ENCODE data around the gene VIT.

VIT gene

GRCh38 chr2:36750101-36750500, 53.6 kb downstream of the VIT start:
- no peak for TF ChIP-seq CTCF (IDR thresholded peaks at IDR 0.05; ENCODE audit: low read depth, low read length)

GRCh38 chr2:36753706-36754221, 57.3 kb downstream of the VIT start:
- no peak for DNase-seq (ENCODE audit: low read depth in 2 of 2)
- no peak for TF ChIP-seq CTCF (IDR thresholded peaks at IDR 0.05; ENCODE audit: low read depth, low read length)
- H3K4me3 ChIP-seq (replicated peaks in 1 of 2; ENCODE audit: low read depth in 2 of 2, low read length in 2 of 2): no peak overlapping the region

More at GRCh38 chr2:36750101-36750500, 53.6 kb downstream of the VIT start:
- no peak for DNase-seq (ENCODE audit: low read depth in 2 of 2)
- no peak overlapping the region for H3K4me3 ChIP-seq (replicated peaks in 1 of 2; ENCODE audit: low read depth in 2 of 2, low read length in 2 of 2)

GRCh38 chr2:36754578-36754977, 58.1 kb downstream of the VIT start:
- H3K4me3 ChIP-seq (replicated peaks in 1 of 2; ENCODE audit: low read depth in 2 of 2, low read length in 2 of 2): no peak overlapping the region
- no peak for TF ChIP-seq CTCF (IDR thresholded peaks at IDR 0.05; ENCODE audit: low read depth, low read length)
- no peak for DNase-seq (ENCODE audit: low read depth in 2 of 2)

- H3K4me3 ChIP-seq (replicated peaks in 1 of 2; ENCODE audit: low read depth in 2 of 2, low read length in 2 of 2): no peak overlapping the region
- DNase-seq (ENCODE audit: low read depth in 2 of 2): no peak
- TF ChIP-seq CTCF (IDR thresholded peaks at IDR 0.05; ENCODE audit: low read depth, low read length): no peak
Observed at GRCh38 chr2:36756438-36756837, 59.9 kb downstream of the VIT start.

GRCh38 chr2:36762764-36763490, 66.4 kb downstream of the VIT start:
- no peak for TF ChIP-seq CTCF (IDR thresholded peaks at IDR 0.05; ENCODE audit: low read depth, low read length)
- no peak for DNase-seq (ENCODE audit: low read depth in 2 of 2)
- H3K4me3 ChIP-seq (replicated peaks in 1 of 2; ENCODE audit: low read depth in 2 of 2, low read length in 2 of 2): no peak overlapping the region

- DNase-seq (ENCODE audit: low read depth in 2 of 2): no peak
- TF ChIP-seq CTCF (IDR thresholded peaks at IDR 0.05; ENCODE audit: low read depth, low read length): no peak
- no peak overlapping the region for H3K4me3 ChIP-seq (replicated peaks in 1 of 2; ENCODE audit: low read depth in 2 of 2, low read length in 2 of 2)
Observed at GRCh38 chr2:36769106-36769505, 72.6 kb downstream of the VIT start.
